Testis (tissue), 2 donors: Measurements from ENCODE around the gene CD9.

ENCODE experiments used
- POLR2A ChIP-seq: fragments of 450-650 bp; IDR thresholded peaks from one replicate; pipeline ENCODE4 v1.6.1; 2017; ENCODE audit warnings: antibody characterized with exemption, mild to moderate bottlenecking, moderate library complexity
- TF ChIP-seq, protein P1 (sequence below), 3 experiments: fragments of 450-650 bp in 2 of 3; fragments of 200-600 bp in 1 of 3; sonication (generic) in 1 of 3; IDR thresholded peaks; one replicate each; pipeline ENCODE4 v1.5.1; 2016 to 2019; ENCODE audit warnings: antibody characterized with exemption in 3 of 3, mild to moderate bottlenecking in 2 of 3, moderate library complexity in 1 of 3

DNA sequence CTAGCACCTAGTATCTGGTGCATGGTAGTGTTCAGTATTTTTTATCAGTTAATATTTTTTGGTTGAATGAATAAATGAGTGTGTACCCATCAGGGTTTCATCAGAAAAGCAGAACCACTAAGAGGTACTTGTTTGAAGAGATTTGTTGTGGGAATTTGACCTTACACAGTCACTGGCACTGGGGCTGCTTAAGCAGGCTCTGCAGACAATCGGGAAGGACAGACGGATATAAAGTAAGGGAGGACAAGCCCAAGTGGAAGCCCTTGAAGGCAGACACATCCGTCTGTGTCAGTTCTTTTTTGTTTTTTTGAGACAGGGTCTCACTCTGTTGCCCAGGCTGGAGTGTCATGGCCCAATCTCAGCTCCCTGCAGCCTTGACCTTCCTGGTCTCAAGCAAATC, 38.7 kb downstream of the CD9 start:
- TF ChIP-seq, protein P1, sequence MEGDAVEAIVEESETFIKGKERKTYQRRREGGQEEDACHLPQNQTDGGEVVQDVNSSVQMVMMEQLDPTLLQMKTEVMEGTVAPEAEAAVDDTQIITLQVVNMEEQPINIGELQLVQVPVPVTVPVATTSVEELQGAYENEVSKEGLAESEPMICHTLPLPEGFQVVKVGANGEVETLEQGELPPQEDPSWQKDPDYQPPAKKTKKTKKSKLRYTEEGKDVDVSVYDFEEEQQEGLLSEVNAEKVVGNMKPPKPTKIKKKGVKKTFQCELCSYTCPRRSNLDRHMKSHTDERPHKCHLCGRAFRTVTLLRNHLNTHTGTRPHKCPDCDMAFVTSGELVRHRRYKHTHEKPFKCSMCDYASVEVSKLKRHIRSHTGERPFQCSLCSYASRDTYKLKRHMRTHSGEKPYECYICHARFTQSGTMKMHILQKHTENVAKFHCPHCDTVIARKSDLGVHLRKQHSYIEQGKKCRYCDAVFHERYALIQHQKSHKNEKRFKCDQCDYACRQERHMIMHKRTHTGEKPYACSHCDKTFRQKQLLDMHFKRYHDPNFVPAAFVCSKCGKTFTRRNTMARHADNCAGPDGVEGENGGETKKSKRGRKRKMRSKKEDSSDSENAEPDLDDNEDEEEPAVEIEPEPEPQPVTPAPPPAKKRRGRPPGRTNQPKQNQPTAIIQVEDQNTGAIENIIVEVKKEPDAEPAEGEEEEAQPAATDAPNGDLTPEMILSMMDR (IDR thresholded peaks at IDR 0.05): no peak
- TF ChIP-seq POLR2A: no peak
